ENCODE results near the gene GID4.

Gene GID4

GRCh38 chr17:18015593-18015992 lies 23.6 kb upstream of the GID4 start:
- Histone ChIP-seq H3K27me3 (replicated peaks in 2 of 5; ENCODE audit: control insufficient read depth in 4 of 5, insufficient read depth in 5 of 5, low read length in 4 of 5) (no peaks in the 10 kb centered on the region), H3K4me3 (ENCODE audit: control insufficient read depth in 1 of 7, extremely low read depth in 1 of 7, insufficient read depth in 4 of 7, low read depth in 2 of 7, low read length in 6 of 7) (no peak overlapping the region), H3K27ac (ENCODE audit: insufficient read depth in 1 of 2, low read depth in 1 of 2, low read length in 2 of 2, poor library complexity in 1 of 2, severe bottlenecking in 2 of 2) (no peak overlapping the region), H3K9me3 (ENCODE audit: control extremely low read depth in 1 of 5, control insufficient read depth in 4 of 5, insufficient read depth in 2 of 5, low read depth in 1 of 5, low read length in 4 of 5) (no peaks in the 10 kb centered on the region), H3K36me3 (ENCODE audit: control insufficient read depth in 4 of 4, insufficient read depth in 4 of 4, low read length in 3 of 4) (peaks cover 3 to 50% (median 35%) of the 10 kb centered on the region in 4 experiments), H3K4me1 (ENCODE audit: control extremely low read depth in 1 of 4, control insufficient read depth in 4 of 4, insufficient read depth in 4 of 4, low read length in 3 of 4) (no peaks in the 10 kb centered on the region)
- ChIA-PET POLR2A (no interaction called here), CTCF (interaction anchor here (0.8 kb wide), 1 partner anchor 23 kb away, joined by 3 read pairs; no protein-coding TSS in a partner anchor)
- WGBS (ENCODE audit: insufficient coverage), result 99% methylated on average over 5 of the region's 5 CpGs
- no peak for DNase-seq

DNA sequence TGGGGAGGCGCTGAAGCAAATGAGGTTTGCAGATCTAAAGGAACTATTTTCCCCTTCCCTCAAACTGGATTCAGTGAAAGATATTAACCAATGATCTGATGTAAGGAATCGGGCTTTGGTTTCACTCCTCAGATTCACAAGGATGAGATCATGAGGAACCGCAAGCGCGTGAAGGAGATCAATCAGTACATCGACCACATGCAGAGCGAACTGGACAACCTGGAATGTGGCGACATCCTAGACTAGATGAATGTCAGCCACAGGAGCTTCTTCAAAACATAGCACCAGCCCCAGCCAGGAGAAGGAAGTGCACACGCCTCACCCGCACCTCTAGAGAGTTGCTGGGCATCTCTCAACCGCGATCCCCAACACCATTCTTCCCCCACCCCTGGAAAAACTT lies 22.8 kb upstream of the GID4 start:
- no peaks in the 10 kb centered on the region for H3K9me3 ChIP-seq (ENCODE audit: control extremely low read depth in 1 of 5, control insufficient read depth in 4 of 5, insufficient read depth in 2 of 5, low read depth in 1 of 5, low read length in 4 of 5)
- ChIA-PET POLR2A (no interaction called here), CTCF (interaction anchor here (0.8 kb wide), 1 partner anchor 24 kb away, joined by 3 read pairs; no protein-coding TSS in a partner anchor)
- 96% methylated on average over 9 of the region's 12 CpGs for WGBS (ENCODE audit: insufficient coverage)
- peaks cover 6 to 54% (median 38%) of the 10 kb centered on the region in 4 experiments for H3K36me3 ChIP-seq (ENCODE audit: control insufficient read depth in 4 of 4, insufficient read depth in 4 of 4, low read length in 3 of 4)
- H3K4me3 ChIP-seq (ENCODE audit: control insufficient read depth in 1 of 7, extremely low read depth in 1 of 7, insufficient read depth in 4 of 7, low read depth in 2 of 7, low read length in 6 of 7), result no peak overlapping the region
- H3K4me1 ChIP-seq (ENCODE audit: control extremely low read depth in 1 of 4, control insufficient read depth in 4 of 4, insufficient read depth in 4 of 4, low read length in 3 of 4), result no peaks in the 10 kb centered on the region
- DNase-seq, result no peak
- H3K27ac ChIP-seq (ENCODE audit: insufficient read depth in 1 of 2, low read depth in 1 of 2, low read length in 2 of 2, poor library complexity in 1 of 2, severe bottlenecking in 2 of 2), result no peak overlapping the region
- no peaks in the 10 kb centered on the region for H3K27me3 ChIP-seq (replicated peaks in 2 of 5; ENCODE audit: control insufficient read depth in 4 of 5, insufficient read depth in 5 of 5, low read length in 4 of 5)

- CTCF ChIA-PET, result no interaction called here
- POLR2A ChIA-PET, result no interaction called here
- peak in 2 of 3 donors; percentile 31 to 50 for DNase-seq
- H3K4me1 ChIP-seq (ENCODE audit: control extremely low read depth in 1 of 4, control insufficient read depth in 4 of 4, insufficient read depth in 4 of 4, low read length in 3 of 4), result no peaks in the 10 kb centered on the region
- 69% methylated on average over 3 of the region's 3 CpGs for WGBS (ENCODE audit: insufficient coverage)
- H3K36me3 ChIP-seq (ENCODE audit: control insufficient read depth in 4 of 4, insufficient read depth in 4 of 4, low read length in 3 of 4), result peaks cover 11 to 57% (median 42%) of the 10 kb centered on the region in 4 experiments
- no peak overlapping the region for H3K4me3 ChIP-seq (ENCODE audit: control insufficient read depth in 1 of 7, extremely low read depth in 1 of 7, insufficient read depth in 4 of 7, low read depth in 2 of 7, low read length in 6 of 7)
- H3K27me3 ChIP-seq (replicated peaks in 2 of 5; ENCODE audit: control insufficient read depth in 4 of 5, insufficient read depth in 5 of 5, low read length in 4 of 5), result no peaks in the 10 kb centered on the region
- no peak overlapping the region for H3K27ac ChIP-seq (ENCODE audit: insufficient read depth in 1 of 2, low read depth in 1 of 2, low read length in 2 of 2, poor library complexity in 1 of 2, severe bottlenecking in 2 of 2)
- H3K9me3 ChIP-seq (ENCODE audit: control extremely low read depth in 1 of 5, control insufficient read depth in 4 of 5, insufficient read depth in 2 of 5, low read depth in 1 of 5, low read length in 4 of 5), result no peaks in the 10 kb centered on the region
These were observed 21.2 kb upstream of the GID4 start for GRCh38 chr17:18017958-18018357.

- no peaks in the 10 kb centered on the region for H3K27me3 ChIP-seq (replicated peaks in 2 of 5; ENCODE audit: control insufficient read depth in 4 of 5, insufficient read depth in 5 of 5, low read length in 4 of 5)
- H3K27ac ChIP-seq (ENCODE audit: insufficient read depth in 1 of 2, low read depth in 1 of 2, low read length in 2 of 2, poor library complexity in 1 of 2, severe bottlenecking in 2 of 2), result no peak overlapping the region
- ChIA-PET POLR2A (no interaction called here), CTCF (no interaction called here)
- H3K9me3 ChIP-seq (ENCODE audit: control extremely low read depth in 1 of 5, control insufficient read depth in 4 of 5, insufficient read depth in 2 of 5, low read depth in 1 of 5, low read length in 4 of 5), result no peaks in the 10 kb centered on the region
- H3K4me3 ChIP-seq (ENCODE audit: control insufficient read depth in 1 of 7, extremely low read depth in 1 of 7, insufficient read depth in 4 of 7, low read depth in 2 of 7, low read length in 6 of 7), result no peak overlapping the region
- H3K36me3 ChIP-seq (ENCODE audit: control insufficient read depth in 4 of 4, insufficient read depth in 4 of 4, low read length in 3 of 4), result peaks cover 11 to 57% (median 40%) of the 10 kb centered on the region in 4 experiments
- H3K4me1 ChIP-seq (ENCODE audit: control extremely low read depth in 1 of 4, control insufficient read depth in 4 of 4, insufficient read depth in 4 of 4, low read length in 3 of 4), result no peaks in the 10 kb centered on the region
- no peak for DNase-seq
- 90% methylated on average over 8 of the region's 15 CpGs for WGBS (ENCODE audit: insufficient coverage)
These were observed 20.7 kb upstream of the GID4 start for GRCh38 chr17:18018411-18018921.

DNA sequence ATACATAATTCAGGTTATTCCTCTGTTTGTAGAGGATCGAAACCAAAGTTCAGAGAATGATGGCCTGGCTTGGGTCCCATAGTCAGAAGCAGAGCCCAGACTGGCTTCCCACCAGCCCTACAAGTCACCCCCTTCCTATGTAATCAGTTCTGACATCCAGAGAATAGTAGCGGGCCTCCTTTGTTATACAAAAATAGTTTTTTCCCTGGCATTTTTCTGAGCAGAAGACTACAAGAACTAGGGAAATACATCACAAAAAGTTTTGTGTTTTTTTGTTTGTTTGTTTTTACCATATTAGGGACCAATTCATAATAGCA lies 19.4 kb upstream of the GID4 start:
- ChIA-PET POLR2A (no interaction called here), CTCF (interaction anchor here (0.5 to 2.3 kb wide), 2 partner anchors 9 to 1477 kb away, joined by 4 to 6 read pairs; no protein-coding TSS in a partner anchor)
- Histone ChIP-seq H3K9me3 (ENCODE audit: control extremely low read depth in 1 of 5, control insufficient read depth in 4 of 5, insufficient read depth in 2 of 5, low read depth in 1 of 5, low read length in 4 of 5) (no peaks in the 10 kb centered on the region), H3K36me3 (ENCODE audit: control insufficient read depth in 4 of 4, insufficient read depth in 4 of 4, low read length in 3 of 4) (peaks cover 11 to 62% (median 46%) of the 10 kb centered on the region in 4 experiments), H3K4me1 (ENCODE audit: control extremely low read depth in 1 of 4, control insufficient read depth in 4 of 4, insufficient read depth in 4 of 4, low read length in 3 of 4) (no peaks in the 10 kb centered on the region), H3K27ac (ENCODE audit: insufficient read depth in 1 of 2, low read depth in 1 of 2, low read length in 2 of 2, poor library complexity in 1 of 2, severe bottlenecking in 2 of 2) (no peak overlapping the region), H3K4me3 (ENCODE audit: control insufficient read depth in 1 of 7, extremely low read depth in 1 of 7, insufficient read depth in 4 of 7, low read depth in 2 of 7, low read length in 6 of 7) (no peak overlapping the region), H3K27me3 (replicated peaks in 2 of 5; ENCODE audit: control insufficient read depth in 4 of 5, insufficient read depth in 5 of 5, low read length in 4 of 5) (no peaks in the 10 kb centered on the region)
- DNase-seq, result no peak
- WGBS (ENCODE audit: insufficient coverage), result 100% methylated on average over 2 of the region's 2 CpGs

DNA sequence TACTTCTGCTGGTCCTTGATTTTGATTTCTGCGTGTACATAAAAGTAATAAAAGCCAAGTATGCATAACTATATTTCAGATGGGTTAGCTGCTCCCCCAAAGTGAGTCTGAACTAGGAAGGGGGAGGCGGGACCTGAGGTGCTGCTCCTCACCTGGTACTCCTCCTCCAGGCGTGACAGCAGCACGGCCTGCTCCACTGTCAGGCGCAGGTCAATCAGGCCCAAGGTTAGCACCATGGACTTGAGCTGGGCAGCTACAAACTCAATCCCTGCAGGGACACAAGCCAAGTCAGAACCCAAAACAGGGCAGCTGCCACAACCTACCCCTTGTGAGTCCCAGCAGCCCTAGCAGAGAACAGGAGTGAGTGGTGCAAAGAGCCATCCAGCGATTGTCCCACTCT lies 18.2 kb upstream of the GID4 start:
- Histone ChIP-seq H3K4me3 (ENCODE audit: control insufficient read depth in 1 of 7, extremely low read depth in 1 of 7, insufficient read depth in 4 of 7, low read depth in 2 of 7, low read length in 6 of 7) (no peak overlapping the region), H3K9me3 (ENCODE audit: control extremely low read depth in 1 of 5, control insufficient read depth in 4 of 5, insufficient read depth in 2 of 5, low read depth in 1 of 5, low read length in 4 of 5) (no peaks in the 10 kb centered on the region), H3K4me1 (ENCODE audit: control extremely low read depth in 1 of 4, control insufficient read depth in 4 of 4, insufficient read depth in 4 of 4, low read length in 3 of 4) (no peaks in the 10 kb centered on the region), H3K36me3 (ENCODE audit: control insufficient read depth in 4 of 4, insufficient read depth in 4 of 4, low read length in 3 of 4) (peaks cover 8 to 64% (median 47%) of the 10 kb centered on the region in 4 experiments), H3K27me3 (replicated peaks in 2 of 5; ENCODE audit: control insufficient read depth in 4 of 5, insufficient read depth in 5 of 5, low read length in 4 of 5) (no peaks in the 10 kb centered on the region), H3K27ac (ENCODE audit: insufficient read depth in 1 of 2, low read depth in 1 of 2, low read length in 2 of 2, poor library complexity in 1 of 2, severe bottlenecking in 2 of 2) (no peak overlapping the region)
- ChIA-PET POLR2A (no interaction called here), CTCF (interaction anchor here (1.5 to 2.3 kb wide), 2 partner anchors 8 to 23 kb away, joined by 3 to 6 read pairs; no protein-coding TSS in a partner anchor)
- 100% methylated on average over 5 of the region's 6 CpGs for WGBS (ENCODE audit: insufficient coverage)
- no peak for DNase-seq

DNA sequence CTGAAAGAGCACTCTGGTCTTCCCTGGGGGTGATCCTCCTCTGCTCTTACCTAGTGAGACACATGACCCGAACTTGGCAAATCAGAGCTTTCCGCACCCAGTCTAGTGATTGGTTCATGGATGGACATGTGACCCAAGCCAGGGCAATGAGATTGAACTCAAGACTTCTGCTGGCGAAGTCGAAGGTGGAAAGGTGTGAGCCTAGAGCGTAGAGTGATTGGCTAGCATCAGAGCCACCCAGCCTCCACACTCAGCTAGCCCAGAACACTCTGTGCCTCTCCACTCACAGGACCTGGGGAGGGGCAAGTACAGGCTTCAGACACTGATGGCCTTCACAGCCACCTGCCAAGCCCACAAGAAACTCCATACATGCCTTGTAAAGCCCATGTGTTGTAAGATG lies 17.8 kb upstream of the GID4 start:
- peaks cover 8 to 64% (median 48%) of the 10 kb centered on the region in 4 experiments for H3K36me3 ChIP-seq (ENCODE audit: control insufficient read depth in 4 of 4, insufficient read depth in 4 of 4, low read length in 3 of 4)
- 91% methylated on average over 4 of the region's 5 CpGs for WGBS (ENCODE audit: insufficient coverage)
- no peaks in the 10 kb centered on the region for H3K4me1 ChIP-seq (ENCODE audit: control extremely low read depth in 1 of 4, control insufficient read depth in 4 of 4, insufficient read depth in 4 of 4, low read length in 3 of 4)
- POLR2A ChIA-PET, result no interaction called here
- no peak for DNase-seq
- H3K27me3 ChIP-seq (replicated peaks in 2 of 5; ENCODE audit: control insufficient read depth in 4 of 5, insufficient read depth in 5 of 5, low read length in 4 of 5), result no peaks in the 10 kb centered on the region
- no peaks in the 10 kb centered on the region for H3K9me3 ChIP-seq (ENCODE audit: control extremely low read depth in 1 of 5, control insufficient read depth in 4 of 5, insufficient read depth in 2 of 5, low read depth in 1 of 5, low read length in 4 of 5)
- H3K4me3 ChIP-seq (ENCODE audit: control insufficient read depth in 1 of 7, extremely low read depth in 1 of 7, insufficient read depth in 4 of 7, low read depth in 2 of 7, low read length in 6 of 7), result no peak overlapping the region
- CTCF ChIA-PET, result interaction anchor here (0.8 to 2.3 kb wide), 3 partner anchors 8 to 131 kb away, joined by 3 to 6 read pairs (median 3); no protein-coding TSS in a partner anchor
- H3K27ac ChIP-seq (ENCODE audit: insufficient read depth in 1 of 2, low read depth in 1 of 2, low read length in 2 of 2, poor library complexity in 1 of 2, severe bottlenecking in 2 of 2), result no peak overlapping the region
